NT2/D1 (cell line): ENCODE data around the gene MYO1F.

Source experiments
- SUZ12 ChIP-seq: IDR thresholded peaks from 2 replicates; pipeline ENCODE4 v1.6.1; 2011; ENCODE audit not compliant: insufficient read length, insufficient read depth; ENCODE audit errors: extremely low read depth
- YY1 ChIP-seq: IDR thresholded peaks from 2 replicates; pipeline ENCODE4 v1.6.1; 2011; ENCODE audit not compliant: insufficient read length, insufficient read depth
- ZNF274 ChIP-seq: IDR thresholded peaks from 2 replicates; pipeline ENCODE4 v1.6.1; 2011; ENCODE audit warnings: mild to moderate bottlenecking, low read depth, low read length

GRCh38 chr19:8488365-8488764 is 88.9 kb downstream of the MYO1F start:
- TF ChIP-seq SUZ12: no peak
- no peak for TF ChIP-seq ZNF274
- no peak for TF ChIP-seq YY1
